HL-60 (cell line): Measurements from ENCODE around the gene FAM53A.

Experiments
- DNase-seq, 2 experiments: peaks; one replicate each; pipeline ENCODE4 v3.0.0-alpha.2; 2010 to 2020; ENCODE audit warnings: low read depth in 1 of 2, low spot score in 1 of 2
- H3K27ac ChIP-seq: fragments of 250-450 bp; sonication (Bioruptor Pico); replicated peaks from 2 replicates; pipeline ENCODE4 v1.5.1; 2020; ENCODE audit warnings: mild to moderate bottlenecking, moderate library complexity
- H3K27me3 ChIP-seq: fragments of 250-450 bp; sonication (Bioruptor Pico); 2 replicates; pipeline ENCODE4 v1.5.1; 2021; ENCODE audit warnings: mild to moderate bottlenecking, moderate library complexity; ENCODE audit not compliant: insufficient read depth, poor library complexity, severe bottlenecking
- H3K4me3 ChIP-seq: replicated peaks from 2 replicates; pipeline ENCODE4 v1.5.1; 2011; ENCODE audit warnings: mild to moderate bottlenecking, control low read depth, low read length; ENCODE audit not compliant: insufficient read depth
- GABPA ChIP-seq: IDR thresholded peaks from 2 replicates; pipeline ENCODE4 v1.6.1; 2012; ENCODE audit warnings: low read depth
- POLR2AphosphoS5 ChIP-seq: IDR thresholded peaks from 2 replicates; pipeline ENCODE4 v1.6.1; 2012; ENCODE audit warnings: low read depth
- REST ChIP-seq: IDR thresholded peaks from 2 replicates; pipeline ENCODE4 v1.6.1; 2012; ENCODE audit warnings: low read depth; ENCODE audit not compliant: insufficient replicate concordance
- SPI1 ChIP-seq: IDR thresholded peaks from 2 replicates; pipeline ENCODE4 v1.6.1; 2012; ENCODE audit warnings: low read depth, mild to moderate bottlenecking, borderline replicate concordance
- TF ChIP-seq, protein P1 (sequence below): IDR thresholded peaks from one replicate; pipeline ENCODE4 v1.5.1; 2011; ENCODE audit warnings: low read length, control low read depth, inconsistent platforms; ENCODE audit not compliant: insufficient read depth

Gene FAM53A

GRCh38 chr4:1627417-1628313 lies 56.4 kb downstream of the FAM53A start:
- no peak overlapping the region for H3K27ac ChIP-seq
- no peak overlapping the region for H3K4me3 ChIP-seq
- DNase-seq = no peak
- TF ChIP-seq POLR2AphosphoS5 = no peak
- no peak for TF ChIP-seq SPI1
- no peak for TF ChIP-seq REST
- TF ChIP-seq, protein P1, sequence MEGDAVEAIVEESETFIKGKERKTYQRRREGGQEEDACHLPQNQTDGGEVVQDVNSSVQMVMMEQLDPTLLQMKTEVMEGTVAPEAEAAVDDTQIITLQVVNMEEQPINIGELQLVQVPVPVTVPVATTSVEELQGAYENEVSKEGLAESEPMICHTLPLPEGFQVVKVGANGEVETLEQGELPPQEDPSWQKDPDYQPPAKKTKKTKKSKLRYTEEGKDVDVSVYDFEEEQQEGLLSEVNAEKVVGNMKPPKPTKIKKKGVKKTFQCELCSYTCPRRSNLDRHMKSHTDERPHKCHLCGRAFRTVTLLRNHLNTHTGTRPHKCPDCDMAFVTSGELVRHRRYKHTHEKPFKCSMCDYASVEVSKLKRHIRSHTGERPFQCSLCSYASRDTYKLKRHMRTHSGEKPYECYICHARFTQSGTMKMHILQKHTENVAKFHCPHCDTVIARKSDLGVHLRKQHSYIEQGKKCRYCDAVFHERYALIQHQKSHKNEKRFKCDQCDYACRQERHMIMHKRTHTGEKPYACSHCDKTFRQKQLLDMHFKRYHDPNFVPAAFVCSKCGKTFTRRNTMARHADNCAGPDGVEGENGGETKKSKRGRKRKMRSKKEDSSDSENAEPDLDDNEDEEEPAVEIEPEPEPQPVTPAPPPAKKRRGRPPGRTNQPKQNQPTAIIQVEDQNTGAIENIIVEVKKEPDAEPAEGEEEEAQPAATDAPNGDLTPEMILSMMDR = no peak
- TF ChIP-seq GABPA = no peak
- H3K27me3 ChIP-seq = peaks cover 8% of the 10 kb centered on the region

GRCh38 chr4:1626941-1627340 lies 57.2 kb downstream of the FAM53A start:
- Histone ChIP-seq H3K27ac (no peak overlapping the region), H3K4me3 (no peak overlapping the region), H3K27me3 (peaks cover 12% of the 10 kb centered on the region)
- DNase-seq = no peak
- TF ChIP-seq POLR2AphosphoS5 (no peak), SPI1 (no peak), REST (no peak), GABPA (no peak)
- TF ChIP-seq, protein P1 = no peak

- DNase-seq = no peak
- TF ChIP-seq POLR2AphosphoS5 (no peak), REST (no peak), SPI1 (no peak), GABPA (no peak)
- TF ChIP-seq, protein P1 = no peak
- no peak overlapping the region for H3K4me3 ChIP-seq
- H3K27ac ChIP-seq = no peak overlapping the region
- peaks cover 12% of the 10 kb centered on the region for H3K27me3 ChIP-seq
These were observed 58.0 kb downstream of the FAM53A start for GRCh38 chr4:1626151-1626550.
